ENCODE data around the gene MAGED2.

- no peak for TF ChIP-seq CTCF (IDR thresholded peaks at IDR 0.05; ENCODE audit: low read depth, low read length)
- no peak for TF ChIP-seq POLR2A (IDR thresholded peaks at IDR 0.05; ENCODE audit: extremely low read depth, insufficient read length)
These were observed 16.6 kb downstream of the MAGED2 start for GRCh38 chrX:54824195-54824594.

Data from NB4 (cell line).